Nephron progenitor cell (in vitro differentiated cells): ENCODE measurements around the gene UBXN4.
"Not testable (repeated sequence)": the region's sequence is repeated elsewhere in the genome, so short reads cannot be mapped to it uniquely, and the experiment has no call there.

ENCODE experiments used
- DNase-seq: peaks from one replicate; pipeline ENCODE4 v3.0.0; 2021
- H3K27ac Mint-ChIP-seq: 2 replicates; pipeline ENCODE4 v1.8.0; 2021; ENCODE audit warnings: mild to moderate bottlenecking, moderate library complexity, mixed read lengths
- H3K27me3 Mint-ChIP-seq: 2 replicates; pipeline ENCODE4 v1.8.0; 2021; ENCODE audit warnings: mild to moderate bottlenecking, low read depth, mixed read lengths; ENCODE audit not compliant: poor library complexity
- H3K36me3 Mint-ChIP-seq: 2 replicates; pipeline ENCODE4 v1.8.0; 2021; ENCODE audit warnings: low read depth, mixed read lengths
- H3K4me1 Mint-ChIP-seq: 2 replicates; pipeline ENCODE4 v1.8.0; 2021; ENCODE audit warnings: mixed read lengths
- H3K4me3 Mint-ChIP-seq: 2 replicates; pipeline ENCODE4 v1.8.0; 2021; ENCODE audit warnings: mild to moderate bottlenecking, moderate library complexity, mixed read lengths
- H3K9me3 Mint-ChIP-seq: 2 replicates; pipeline ENCODE4 v1.8.0; 2021; ENCODE audit warnings: mild to moderate bottlenecking, moderate library complexity, mixed read lengths
- TF ChIP-seq, protein P1 (sequence below): fragments of 200-600 bp; sonication (generic); IDR thresholded peaks from 2 replicates; pipeline ENCODE4 v1.5.0; 2021; ENCODE audit warnings: antibody characterized with exemption

The UBXN4 gene

DNA sequence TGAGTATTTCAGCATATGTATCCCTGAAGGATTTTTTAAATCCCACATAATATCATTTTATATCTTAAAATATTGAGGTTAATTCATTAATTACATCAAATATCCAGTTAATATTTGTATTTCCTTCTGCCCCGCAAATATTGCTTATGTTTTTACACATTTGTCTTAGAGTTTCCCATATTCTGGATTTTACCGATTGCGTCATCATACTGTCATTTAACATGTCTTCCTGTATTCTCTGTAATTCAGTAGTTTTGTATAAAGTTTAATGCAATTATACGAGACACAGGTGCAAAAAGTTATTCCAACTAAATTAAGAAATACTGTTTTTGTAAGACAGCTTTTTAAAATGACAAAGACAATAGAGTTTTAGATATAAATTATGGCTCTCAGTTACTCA lies 33.5 kb upstream of the UBXN4 start:
- H3K4me3 Mint-ChIP-seq: no peak overlapping the region
- no peak overlapping the region for H3K27ac Mint-ChIP-seq
- H3K36me3 Mint-ChIP-seq: peaks cover 48% of the 10 kb centered on the region
- peaks cover 5% of the 10 kb centered on the region for H3K4me1 Mint-ChIP-seq
- no peaks in the 10 kb centered on the region for H3K9me3 Mint-ChIP-seq
- no peak for DNase-seq
- TF ChIP-seq, protein P1, sequence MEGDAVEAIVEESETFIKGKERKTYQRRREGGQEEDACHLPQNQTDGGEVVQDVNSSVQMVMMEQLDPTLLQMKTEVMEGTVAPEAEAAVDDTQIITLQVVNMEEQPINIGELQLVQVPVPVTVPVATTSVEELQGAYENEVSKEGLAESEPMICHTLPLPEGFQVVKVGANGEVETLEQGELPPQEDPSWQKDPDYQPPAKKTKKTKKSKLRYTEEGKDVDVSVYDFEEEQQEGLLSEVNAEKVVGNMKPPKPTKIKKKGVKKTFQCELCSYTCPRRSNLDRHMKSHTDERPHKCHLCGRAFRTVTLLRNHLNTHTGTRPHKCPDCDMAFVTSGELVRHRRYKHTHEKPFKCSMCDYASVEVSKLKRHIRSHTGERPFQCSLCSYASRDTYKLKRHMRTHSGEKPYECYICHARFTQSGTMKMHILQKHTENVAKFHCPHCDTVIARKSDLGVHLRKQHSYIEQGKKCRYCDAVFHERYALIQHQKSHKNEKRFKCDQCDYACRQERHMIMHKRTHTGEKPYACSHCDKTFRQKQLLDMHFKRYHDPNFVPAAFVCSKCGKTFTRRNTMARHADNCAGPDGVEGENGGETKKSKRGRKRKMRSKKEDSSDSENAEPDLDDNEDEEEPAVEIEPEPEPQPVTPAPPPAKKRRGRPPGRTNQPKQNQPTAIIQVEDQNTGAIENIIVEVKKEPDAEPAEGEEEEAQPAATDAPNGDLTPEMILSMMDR: no peak
- no peaks in the 10 kb centered on the region for H3K27me3 Mint-ChIP-seq

GRCh38 chr2:135709992-135710391 lies 31.7 kb upstream of the UBXN4 start:
- DNase-seq: peak; percentile 75
- no peaks in the 10 kb centered on the region for H3K27me3 Mint-ChIP-seq
- H3K4me1 Mint-ChIP-seq: peaks cover 5% of the 10 kb centered on the region
- peaks cover 61% of the 10 kb centered on the region for H3K36me3 Mint-ChIP-seq
- TF ChIP-seq, protein P1: peak; percentile 96
- H3K9me3 Mint-ChIP-seq: no peaks in the 10 kb centered on the region
- H3K27ac Mint-ChIP-seq: no peak overlapping the region
- no peak overlapping the region for H3K4me3 Mint-ChIP-seq

- not testable (repeated sequence) for H3K27ac Mint-ChIP-seq, H3K4me1 Mint-ChIP-seq, DNase-seq, H3K9me3 Mint-ChIP-seq, H3K27me3 Mint-ChIP-seq, H3K4me3 Mint-ChIP-seq
- H3K36me3 Mint-ChIP-seq: peaks cover 61% of the 10 kb centered on the region
Measured at GRCh38 chr2:135715086-135715485, 26.6 kb upstream of the UBXN4 start.

GRCh38 chr2:135728064-135728743 lies 13.5 kb upstream of the UBXN4 start:
- Mint-ChIP-seq H3K27ac (no peak overlapping the region), H3K27me3 (no peaks in the 10 kb centered on the region), H3K9me3 (no peaks in the 10 kb centered on the region), H3K36me3 (peaks cover 29% of the 10 kb centered on the region), H3K4me3 (no peak overlapping the region), H3K4me1 (peaks cover 9% of the 10 kb centered on the region)
- TF ChIP-seq, protein P1: no peak
- no peak for DNase-seq

- peaks cover 13% of the 10 kb centered on the region for H3K4me1 Mint-ChIP-seq
- no peaks in the 10 kb centered on the region for H3K9me3 Mint-ChIP-seq
- H3K36me3 Mint-ChIP-seq: no peaks in the 10 kb centered on the region
- TF ChIP-seq, protein P1: no peak
- H3K27ac Mint-ChIP-seq: peak overlapping the region; percentile 81
- DNase-seq: no peak
- H3K27me3 Mint-ChIP-seq: no peaks in the 10 kb centered on the region
- H3K4me3 Mint-ChIP-seq: no peak overlapping the region
Measured at GRCh38 chr2:135732561-135732960, 9.1 kb upstream of the UBXN4 start.

GRCh38 chr2:135733045-135733444 lies 8.6 kb upstream of the UBXN4 start:
- DNase-seq: no peak
- no peaks in the 10 kb centered on the region for H3K27me3 Mint-ChIP-seq
- no peaks in the 10 kb centered on the region for H3K36me3 Mint-ChIP-seq
- TF ChIP-seq, protein P1: no peak
- H3K4me3 Mint-ChIP-seq: no peak overlapping the region
- H3K9me3 Mint-ChIP-seq: no peaks in the 10 kb centered on the region
- H3K27ac Mint-ChIP-seq: peak overlapping the region; percentile 81
- H3K4me1 Mint-ChIP-seq: peaks cover 13% of the 10 kb centered on the region
